ENCODE data around the gene EGFR. TPM values are rescaled to one million over a fixed set of nuclear protein-coding genes. Genes with fewer than 3 reads are reported as not detected.

The EGFR gene
- polyA plus RNA-seq, 1 donor from 2014 or later = 0.22 TPM

DNA sequence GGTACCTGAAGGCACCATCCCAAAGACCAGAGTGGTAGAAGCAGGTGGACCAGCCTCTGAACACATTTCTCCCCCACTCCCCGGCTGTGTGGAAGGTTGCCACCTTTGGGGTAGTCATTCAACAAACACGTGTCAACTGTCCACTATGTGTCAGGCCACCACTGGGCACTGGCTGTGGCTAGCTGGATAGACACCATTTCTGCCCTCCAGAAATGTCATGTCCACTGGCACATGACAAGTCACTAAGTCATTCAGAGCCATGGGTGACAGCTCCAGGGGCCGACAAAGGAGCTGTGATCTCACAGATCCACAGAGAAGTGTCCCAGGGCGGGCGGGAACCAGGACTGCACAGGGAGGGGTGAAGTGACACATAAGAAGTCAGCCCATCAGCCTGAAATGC lies 99.6 kb downstream of the EGFR start:
- Histone ChIP-seq H3K4me3 (ENCODE audit: low read length) (no peak overlapping the region), H3F3A (ENCODE audit: insufficient read depth, low read length, poor library complexity, severe bottlenecking) (no peaks in the 10 kb centered on the region), H3K4me2 (ENCODE audit: low read length) (no peak overlapping the region), H3K36me3 (ENCODE audit: insufficient read depth, low read length) (no peaks in the 10 kb centered on the region), H3K79me2 (replicated peaks; ENCODE audit: insufficient read depth, low read length) (no peaks in the 10 kb centered on the region), H3K9me2 (ENCODE audit: insufficient read depth, low read length) (no peaks in the 10 kb centered on the region), H3K27ac (ENCODE audit: low read length) (no peak overlapping the region), H3K9ac (ENCODE audit: low read length) (no peak overlapping the region), H3K9me3 (ENCODE audit: low read length) (no peaks in the 10 kb centered on the region), H2AFZ (ENCODE audit: low read depth, low read length) (no peak overlapping the region), H3K27me3 (ENCODE audit: insufficient read depth, low read depth, low read length) (no peaks in the 10 kb centered on the region), H4K20me1 (ENCODE audit: insufficient read depth) (no peaks in the 10 kb centered on the region)
- no peak for TF ChIP-seq MXI1 (conservative IDR thresholded peaks at IDR 0.05; ENCODE audit: poor library complexity, severe bottlenecking)
- TF ChIP-seq, protein P1, sequence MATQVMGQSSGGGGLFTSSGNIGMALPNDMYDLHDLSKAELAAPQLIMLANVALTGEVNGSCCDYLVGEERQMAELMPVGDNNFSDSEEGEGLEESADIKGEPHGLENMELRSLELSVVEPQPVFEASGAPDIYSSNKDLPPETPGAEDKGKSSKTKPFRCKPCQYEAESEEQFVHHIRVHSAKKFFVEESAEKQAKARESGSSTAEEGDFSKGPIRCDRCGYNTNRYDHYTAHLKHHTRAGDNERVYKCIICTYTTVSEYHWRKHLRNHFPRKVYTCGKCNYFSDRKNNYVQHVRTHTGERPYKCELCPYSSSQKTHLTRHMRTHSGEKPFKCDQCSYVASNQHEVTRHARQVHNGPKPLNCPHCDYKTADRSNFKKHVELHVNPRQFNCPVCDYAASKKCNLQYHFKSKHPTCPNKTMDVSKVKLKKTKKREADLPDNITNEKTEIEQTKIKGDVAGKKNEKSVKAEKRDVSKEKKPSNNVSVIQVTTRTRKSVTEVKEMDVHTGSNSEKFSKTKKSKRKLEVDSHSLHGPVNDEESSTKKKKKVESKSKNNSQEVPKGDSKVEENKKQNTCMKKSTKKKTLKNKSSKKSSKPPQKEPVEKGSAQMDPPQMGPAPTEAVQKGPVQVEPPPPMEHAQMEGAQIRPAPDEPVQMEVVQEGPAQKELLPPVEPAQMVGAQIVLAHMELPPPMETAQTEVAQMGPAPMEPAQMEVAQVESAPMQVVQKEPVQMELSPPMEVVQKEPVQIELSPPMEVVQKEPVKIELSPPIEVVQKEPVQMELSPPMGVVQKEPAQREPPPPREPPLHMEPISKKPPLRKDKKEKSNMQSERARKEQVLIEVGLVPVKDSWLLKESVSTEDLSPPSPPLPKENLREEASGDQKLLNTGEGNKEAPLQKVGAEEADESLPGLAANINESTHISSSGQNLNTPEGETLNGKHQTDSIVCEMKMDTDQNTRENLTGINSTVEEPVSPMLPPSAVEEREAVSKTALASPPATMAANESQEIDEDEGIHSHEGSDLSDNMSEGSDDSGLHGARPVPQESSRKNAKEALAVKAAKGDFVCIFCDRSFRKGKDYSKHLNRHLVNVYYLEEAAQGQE (IDR thresholded peaks at IDR 0.05; ENCODE audit: borderline replicate concordance) = no peak
- no peak for TF ChIP-seq CTCF (IDR thresholded peaks at IDR 0.05; ENCODE audit: poor library complexity, severe bottlenecking)
- TF ChIP-seq EP300 (conservative IDR thresholded peaks at IDR 0.05; ENCODE audit: poor library complexity, severe bottlenecking) = no peak
- no peak for TF ChIP-seq TAF1 (IDR thresholded peaks at IDR 0.05; ENCODE audit: low read depth)
- TF ChIP-seq RAD21 (conservative IDR thresholded peaks at IDR 0.05) = no peak

DNA sequence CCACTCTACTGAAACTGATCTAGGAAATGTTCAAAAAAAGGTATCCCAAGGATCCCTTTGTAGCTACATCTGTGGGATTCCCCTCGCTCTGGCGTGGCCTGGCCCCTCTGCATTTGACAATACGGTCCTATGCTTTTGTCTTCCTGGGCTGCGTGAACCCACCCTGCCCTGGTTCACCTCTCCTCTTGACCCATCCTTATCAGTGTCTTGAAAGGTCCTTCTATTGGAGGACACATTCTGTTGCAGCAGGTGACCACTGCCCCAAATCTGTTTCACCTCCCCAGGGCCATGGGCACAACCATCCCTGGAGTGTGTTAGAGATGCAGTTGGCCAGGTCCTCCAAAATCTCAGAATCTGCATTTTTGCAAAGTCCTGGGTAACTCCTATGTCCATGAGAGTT lies 100.8 kb downstream of the EGFR start:
- Histone ChIP-seq H3K4me2 (ENCODE audit: low read length) (no peak overlapping the region), H3K4me3 (ENCODE audit: low read length) (no peak overlapping the region), H3K27ac (ENCODE audit: low read length) (no peak overlapping the region), H3K9me2 (ENCODE audit: insufficient read depth, low read length) (no peaks in the 10 kb centered on the region), H4K20me1 (ENCODE audit: insufficient read depth) (no peaks in the 10 kb centered on the region), H2AFZ (ENCODE audit: low read depth, low read length) (no peak overlapping the region), H3K27me3 (ENCODE audit: insufficient read depth, low read depth, low read length) (no peaks in the 10 kb centered on the region), H3F3A (ENCODE audit: insufficient read depth, low read length, poor library complexity, severe bottlenecking) (no peaks in the 10 kb centered on the region), H3K9ac (ENCODE audit: low read length) (no peak overlapping the region), H3K9me3 (ENCODE audit: low read length) (no peaks in the 10 kb centered on the region), H3K79me2 (replicated peaks; ENCODE audit: insufficient read depth, low read length) (no peaks in the 10 kb centered on the region), H3K36me3 (ENCODE audit: insufficient read depth, low read length) (no peaks in the 10 kb centered on the region)
- TF ChIP-seq SMC3 (conservative IDR thresholded peaks at IDR 0.05; ENCODE audit: poor library complexity) (no peak), RAD21 (conservative IDR thresholded peaks at IDR 0.05) (no peak), EZH2 (IDR thresholded peaks at IDR 0.05; ENCODE audit: borderline replicate concordance, insufficient read depth, low read length, poor library complexity, severe bottlenecking) (no peak), TAF1 (IDR thresholded peaks at IDR 0.05; ENCODE audit: low read depth) (no peak), CTCF (IDR thresholded peaks at IDR 0.05; ENCODE audit: poor library complexity, severe bottlenecking) (no peak), EP300 (conservative IDR thresholded peaks at IDR 0.05; ENCODE audit: poor library complexity, severe bottlenecking) (no peak), POLR2AphosphoS5 (IDR thresholded peaks at IDR 0.05) (no peak), MXI1 (conservative IDR thresholded peaks at IDR 0.05; ENCODE audit: poor library complexity, severe bottlenecking) (no peak)
- TF ChIP-seq, protein P1 (IDR thresholded peaks at IDR 0.05; ENCODE audit: borderline replicate concordance) = no peak

Measured in neural cell (in vitro differentiated cells).